Mesenchymal stem cell (in vitro differentiated cells and primary cell): ENCODE data around the gene HRH2.

ENCODE experiments used
- DNase-seq: peaks from one replicate; pipeline ENCODE4 v3.0.0-alpha.2; 2013
- H2AFZ ChIP-seq: one replicate; pipeline ENCODE4 v1.6.1; 2013; ENCODE audit warnings: low read depth, mild to moderate bottlenecking, control low read depth, inconsistent platforms, low read length, moderate library complexity
- H2AK5ac ChIP-seq: 2 replicates; pipeline ENCODE4 v1.6.1; 2013; ENCODE audit warnings: low read length, moderate library complexity, mild to moderate bottlenecking, inconsistent platforms; ENCODE audit not compliant: severe bottlenecking
- H2BK120ac ChIP-seq: one replicate; pipeline ENCODE4 v1.6.1; 2013; ENCODE audit warnings: low read depth, mild to moderate bottlenecking, inconsistent platforms, low read length, moderate library complexity
- H2BK12ac ChIP-seq, 2 experiments: one replicate each; pipeline ENCODE4 v1.6.1; 2013; ENCODE audit warnings: inconsistent platforms in 2 of 2, low read length in 2 of 2, mild to moderate bottlenecking in 2 of 2, moderate library complexity in 2 of 2, control low read depth in 1 of 2
- H2BK15ac ChIP-seq: one replicate; pipeline ENCODE4 v1.6.1; 2013; ENCODE audit warnings: mild to moderate bottlenecking, low read depth, inconsistent platforms; ENCODE audit not compliant: poor library complexity, severe bottlenecking
- H2BK5ac ChIP-seq: 2 replicates; pipeline ENCODE4 v1.6.1; 2013; ENCODE audit warnings: low read depth, mild to moderate bottlenecking, low read length, control low read depth, inconsistent platforms; ENCODE audit not compliant: poor library complexity, severe bottlenecking
- H3K14ac ChIP-seq, 2 experiments: one replicate each; pipeline ENCODE4 v1.6.1; 2013; ENCODE audit warnings: inconsistent platforms in 2 of 2, low read length in 2 of 2, control low read depth in 1 of 2, mild to moderate bottlenecking in 1 of 2, moderate library complexity in 1 of 2
- H3K18ac ChIP-seq, 2 experiments: one replicate each; pipeline ENCODE4 v1.6.1; 2013; ENCODE audit warnings: inconsistent platforms in 2 of 2, low read length in 2 of 2, control low read depth in 1 of 2, low read depth in 1 of 2, mild to moderate bottlenecking in 1 of 2
- H3K23ac ChIP-seq, 2 experiments: one replicate each; pipeline ENCODE4 v1.6.1; 2013; ENCODE audit warnings: inconsistent platforms in 2 of 2, low read length in 2 of 2, mild to moderate bottlenecking in 2 of 2, moderate library complexity in 2 of 2, control low read depth in 1 of 2
- H3K27ac ChIP-seq: 2 replicates; pipeline ENCODE4 v1.5.1; 2013; ENCODE audit warnings: mild to moderate bottlenecking, moderate library complexity, low read length, control low read depth, inconsistent platforms; ENCODE audit not compliant: poor library complexity, severe bottlenecking
- H3K27me3 ChIP-seq, 2 experiments: 2 replicates each; pipeline versions ENCODE4 v1.6.1 to v1.7.0; 2013; ENCODE audit warnings: low read length in 2 of 2, mild to moderate bottlenecking in 2 of 2, moderate library complexity in 2 of 2, control low read depth in 1 of 2, inconsistent platforms in 1 of 2; ENCODE audit not compliant: control insufficient read depth in 1 of 2, insufficient read depth in 1 of 2
- H3K36me3 ChIP-seq, 2 experiments: 2 replicates each; pipeline versions ENCODE4 v1.6.1 to v1.7.0; 2013; ENCODE audit warnings: low read length in 2 of 2, control low read depth in 1 of 2, inconsistent platforms in 1 of 2, low read depth in 1 of 2, mild to moderate bottlenecking in 1 of 2; ENCODE audit not compliant: insufficient read depth in 2 of 2, control insufficient read depth in 1 of 2
- H3K4ac ChIP-seq, 2 experiments: one replicate each; pipeline ENCODE4 v1.6.1; 2013; ENCODE audit warnings: inconsistent platforms in 2 of 2, low read length in 2 of 2, mild to moderate bottlenecking in 2 of 2, moderate library complexity in 2 of 2, control low read depth in 1 of 2, low read depth in 1 of 2
- H3K4me1 ChIP-seq: 2 replicates; pipeline ENCODE4 v1.6.1; 2013; ENCODE audit warnings: low read depth, low read length, control low read depth; ENCODE audit not compliant: control insufficient read depth, insufficient read depth
- H3K4me2 ChIP-seq: 2 replicates; pipeline ENCODE4 v1.6.1; 2013; ENCODE audit warnings: low read length, mild to moderate bottlenecking, inconsistent platforms; ENCODE audit not compliant: poor library complexity, severe bottlenecking
- H3K4me3 ChIP-seq, 2 experiments: 2 replicates each; pipeline versions ENCODE4 v1.5.1 to v1.7.0; 2013; ENCODE audit warnings: low read length in 2 of 2, mild to moderate bottlenecking in 2 of 2, control low read depth in 1 of 2, low read depth in 1 of 2; ENCODE audit not compliant: insufficient read depth in 1 of 2
- H3K79me1 ChIP-seq: replicated peaks from 2 replicates; pipeline ENCODE4 v1.6.1; 2013; ENCODE audit warnings: mild to moderate bottlenecking, control low read depth, low read length, inconsistent platforms; ENCODE audit not compliant: poor library complexity, severe bottlenecking
- H3K9ac ChIP-seq: 2 replicates; pipeline ENCODE4 v1.7.0; 2013; ENCODE audit warnings: mild to moderate bottlenecking, low read length, moderate library complexity
- H3K9me3 ChIP-seq: 2 replicates; pipeline ENCODE4 v1.7.0; 2013; ENCODE audit warnings: mild to moderate bottlenecking, low read length; ENCODE audit not compliant: control insufficient read depth
- H4K8ac ChIP-seq: one replicate; pipeline ENCODE4 v1.6.1; 2013; ENCODE audit warnings: inconsistent platforms, mild to moderate bottlenecking, low read length, moderate library complexity
- H4K91ac ChIP-seq: one replicate; pipeline ENCODE4 v1.6.1; 2013; ENCODE audit warnings: mild to moderate bottlenecking, low read length, inconsistent platforms
- WGBS: methylation state at CpG from one replicate; pipeline ENCODE4 v1.1.7; 2013; ENCODE audit warnings: mixed read lengths; 5-methylcytosine and 5-hydroxymethylcytosine counted together

HRH2 gene

GRCh38 chr5:175738126-175738525 lies 80.3 kb downstream of the HRH2 start:
- H2AFZ ChIP-seq = no peak overlapping the region
- DNase-seq = no peak
- no peak overlapping the region for H3K4ac ChIP-seq
- no peak overlapping the region for H2BK12ac ChIP-seq
- H3K14ac ChIP-seq = no peak overlapping the region
- no peak overlapping the region for H3K4me3 ChIP-seq
- no peak overlapping the region for H2BK120ac ChIP-seq
- H4K8ac ChIP-seq = no peak overlapping the region
- peaks cover 0 to 37% of the 10 kb centered on the region in 2 experiments for H3K27me3 ChIP-seq
- H3K4me1 ChIP-seq = no peaks in the 10 kb centered on the region
- H3K79me1 ChIP-seq = no peaks in the 10 kb centered on the region
- H2BK15ac ChIP-seq = no peak overlapping the region
- no peak overlapping the region for H2AK5ac ChIP-seq
- H3K27ac ChIP-seq = no peak overlapping the region
- H3K23ac ChIP-seq = no peak overlapping the region
- H3K9me3 ChIP-seq = peaks cover 5% of the 10 kb centered on the region
- H2BK5ac ChIP-seq = no peak overlapping the region
- H3K36me3 ChIP-seq = no peaks in the 10 kb centered on the region
- H3K18ac ChIP-seq = no peak overlapping the region
- H3K4me2 ChIP-seq = no peak overlapping the region
- 83% methylated on average over 4 of the region's 4 CpGs for WGBS
- no peak overlapping the region for H4K91ac ChIP-seq
- no peak overlapping the region for H3K9ac ChIP-seq

- no peak for DNase-seq
- no peak overlapping the region for H2BK5ac ChIP-seq
Measured at GRCh38 chr5:175738602-175739133, 80.8 kb downstream of the HRH2 start.

GRCh38 chr5:175740014-175740413 lies 82.1 kb downstream of the HRH2 start:
- no peak overlapping the region for H2BK5ac ChIP-seq
- H3K9me3 ChIP-seq = no peaks in the 10 kb centered on the region
- no peaks in the 10 kb centered on the region for H3K36me3 ChIP-seq
- H4K91ac ChIP-seq = no peak overlapping the region
- no peak overlapping the region for H2AK5ac ChIP-seq
- H3K9ac ChIP-seq = no peak overlapping the region
- no peak overlapping the region for H3K4me3 ChIP-seq
- H2BK120ac ChIP-seq = no peak overlapping the region
- 91% methylated on average over 5 of the region's 5 CpGs for WGBS
- H3K27me3 ChIP-seq = peaks cover 0 to 37% of the 10 kb centered on the region in 2 experiments
- no peak for DNase-seq
- no peak overlapping the region for H3K4me2 ChIP-seq
- no peak overlapping the region for H3K27ac ChIP-seq
- H2BK12ac ChIP-seq = no peak overlapping the region
- H2BK15ac ChIP-seq = no peak overlapping the region
- H3K4ac ChIP-seq = no peak overlapping the region
- no peaks in the 10 kb centered on the region for H3K79me1 ChIP-seq
- no peak overlapping the region for H3K18ac ChIP-seq
- no peak overlapping the region for H3K14ac ChIP-seq
- no peaks in the 10 kb centered on the region for H3K4me1 ChIP-seq
- H2AFZ ChIP-seq = no peak overlapping the region
- no peak overlapping the region for H3K23ac ChIP-seq
- H4K8ac ChIP-seq = no peak overlapping the region

More at GRCh38 chr5:175738602-175739133, 80.8 kb downstream of the HRH2 start:
- H3K27ac ChIP-seq = no peak overlapping the region
- H2AFZ ChIP-seq = no peak overlapping the region
- H3K4me2 ChIP-seq = no peak overlapping the region
- H4K91ac ChIP-seq = no peak overlapping the region
- no peaks in the 10 kb centered on the region for H3K9me3 ChIP-seq
- no peak overlapping the region for H3K4ac ChIP-seq
- no peak overlapping the region for H2BK12ac ChIP-seq
- no peak overlapping the region for H3K23ac ChIP-seq
- no peak overlapping the region for H3K9ac ChIP-seq
- H2AK5ac ChIP-seq = no peak overlapping the region
- no peak overlapping the region for H3K4me3 ChIP-seq
- H3K14ac ChIP-seq = no peak overlapping the region
- H2BK15ac ChIP-seq = no peak overlapping the region
- WGBS = 86% methylated on average over 14 of the region's 14 CpGs
- H3K27me3 ChIP-seq = peaks cover 0 to 37% of the 10 kb centered on the region in 2 experiments
- H3K18ac ChIP-seq = no peak overlapping the region
- no peaks in the 10 kb centered on the region for H3K4me1 ChIP-seq
- no peak overlapping the region for H4K8ac ChIP-seq
- no peaks in the 10 kb centered on the region for H3K36me3 ChIP-seq
- H2BK120ac ChIP-seq = no peak overlapping the region
- no peaks in the 10 kb centered on the region for H3K79me1 ChIP-seq

- Histone ChIP-seq H3K9me3 (no peaks in the 10 kb centered on the region), H3K18ac (no peak overlapping the region), H3K4me3 (no peak overlapping the region), H3K4me2 (no peak overlapping the region), H2AK5ac (no peak overlapping the region), H3K23ac (no peak overlapping the region), H2BK12ac (no peak overlapping the region), H3K27me3 (peaks cover 0 to 32% of the 10 kb centered on the region in 2 experiments), H3K27ac (no peak overlapping the region), H3K4me1 (no peaks in the 10 kb centered on the region), H4K91ac (no peak overlapping the region), H3K9ac (no peak overlapping the region), H3K36me3 (no peaks in the 10 kb centered on the region), H3K4ac (no peak overlapping the region), H2BK15ac (no peak overlapping the region), H2BK5ac (no peak overlapping the region), H4K8ac (no peak overlapping the region), H3K14ac (no peak overlapping the region), H3K79me1 (no peaks in the 10 kb centered on the region), H2AFZ (no peak overlapping the region), H2BK120ac (no peak overlapping the region)
- 51% methylated on average over 2 of the region's 3 CpGs for whole genome bisulfite sequencing
- DNase-seq = no peak
Measured at GRCh38 chr5:175741556-175741955, 83.7 kb downstream of the HRH2 start.
